H1 (cell line): ENCODE data around the gene PEX5L. TPM values are rescaled to one million over a fixed set of nuclear protein-coding genes. Genes with fewer than 3 reads are reported as not detected.

Source experiments
- CTCF ChIA-PET: fragments of 300-600 bp; sonication (Branson Sonifier 250); formaldehyde crosslinking; loops from one replicate; lab custom pipeline; 2021; ENCODE audit not compliant: partially characterized antibody; lab: Charles Lee
- POLR2A ChIA-PET: fragments of 300-600 bp; sonication (Branson Sonifier 250); formaldehyde crosslinking; loops from one replicate; lab custom pipeline; 2021; ENCODE audit warnings: inconsistent platforms; ENCODE audit not compliant: partially characterized antibody; lab: Charles Lee
- DNase-seq, 2 experiments: peaks; one replicate each; pipeline versions ENCODE4 v3.0.0 to v3.0.0-alpha.2; 2010 to 2022; ENCODE audit warnings: low spot score in 2 of 2, low read depth in 1 of 2, mixed read lengths in 1 of 2
- FAIRE-seq: peaks from 2 replicates; lab custom pipeline; 2011; peaks lifted over from hg19 to GRCh38; lab: Jason Lieb, UNC
- H2AFZ ChIP-seq: 2 replicates; pipeline ENCODE4 v1.8.1; 2012; ENCODE audit warnings: low read length, inconsistent platforms
- H2AK5ac ChIP-seq: 2 replicates; pipeline ENCODE4 v1.6.1; 2013; ENCODE audit warnings: low read depth, low read length
- H2BK120ac ChIP-seq: replicated peaks from 2 replicates; pipeline ENCODE3; 2013; ENCODE audit warnings: low read depth, low read length, inconsistent platforms
- H2BK12ac ChIP-seq: 2 replicates; pipeline ENCODE4 v1.6.1; 2013; ENCODE audit warnings: low read depth, low read length
- H2BK15ac ChIP-seq: 2 replicates; pipeline ENCODE4 v1.6.1; 2013; ENCODE audit warnings: low read length
- H2BK20ac ChIP-seq: 2 replicates; pipeline ENCODE4 v1.6.1; 2013; ENCODE audit warnings: low read length
- H2BK5ac ChIP-seq: 2 replicates; pipeline ENCODE4 v1.6.1; 2013; ENCODE audit warnings: low read depth, low read length
- H3K14ac ChIP-seq: 2 replicates; pipeline ENCODE4 v1.6.1; 2013; ENCODE audit warnings: inconsistent platforms; ENCODE audit not compliant: insufficient read length
- H3K18ac ChIP-seq: 2 replicates; pipeline ENCODE4 v1.6.1; 2013; ENCODE audit warnings: low read length; ENCODE audit errors: extremely low read depth
- H3K23ac ChIP-seq: 2 replicates; pipeline ENCODE4 v1.6.1; 2013; ENCODE audit warnings: inconsistent platforms; ENCODE audit not compliant: insufficient read length
- H3K23me2 ChIP-seq: 2 replicates; pipeline ENCODE4 v1.6.1; 2013; ENCODE audit warnings: low read depth, low read length
- H3K27ac ChIP-seq: 2 replicates; pipeline ENCODE4 v1.6.1; 2011; ENCODE audit warnings: low read depth, low read length, inconsistent platforms
- H3K27me3 ChIP-seq, 4 experiments: replicated peaks in 1 of 4; 1 replicate in 1 of 4; 2 replicates in 3 of 4; pipeline versions ENCODE4 v1.6.1 to v1.8.1; 2011 to 2013; ENCODE audit warnings: low read length in 3 of 4, mild to moderate bottlenecking in 3 of 4, inconsistent platforms in 2 of 4, mixed read lengths in 2 of 4, moderate library complexity in 1 of 4; ENCODE audit not compliant: control insufficient read depth in 3 of 4, insufficient read depth in 3 of 4; ENCODE audit errors: extremely low read depth in 1 of 4
- H3K36me3 ChIP-seq, 4 experiments: 2 replicates each; pipeline versions ENCODE4 v1.6.1 to v1.8.1; 2011 to 2013; ENCODE audit warnings: mild to moderate bottlenecking in 4 of 4, low read length in 3 of 4, moderate library complexity in 2 of 4, control low read depth in 1 of 4, inconsistent platforms in 1 of 4; ENCODE audit not compliant: insufficient read depth in 4 of 4, control insufficient read depth in 2 of 4
- H3K4ac ChIP-seq: replicated peaks from 2 replicates; pipeline ENCODE3; 2013; ENCODE audit warnings: low read length, low read depth, mixed read lengths, inconsistent platforms; ENCODE audit not compliant: insufficient read length
- H3K4me1 ChIP-seq, 4 experiments: replicated peaks in 1 of 4; 1 replicate in 1 of 4; 2 replicates in 3 of 4; pipeline versions ENCODE4 v1.6.1 to v1.8.1; 2011 to 2013; ENCODE audit warnings: low read length in 3 of 4, inconsistent platforms in 2 of 4, mixed read lengths in 1 of 4; ENCODE audit not compliant: insufficient read depth in 4 of 4, control insufficient read depth in 3 of 4
- H3K4me2 ChIP-seq, 2 experiments: 2 replicates each; pipeline versions ENCODE4 v1.6.1 to v1.8.1; 2011 to 2013; ENCODE audit warnings: low read depth in 2 of 2, low read length in 2 of 2, control low read depth in 1 of 2, inconsistent platforms in 1 of 2, mild to moderate bottlenecking in 1 of 2; ENCODE audit not compliant: insufficient read depth in 1 of 2
- H3K4me3 ChIP-seq, 4 experiments: fragments of 200-600, 300-600 bp in 1 of 4; sonication (generic), shearing (Covaris generic), sonication (Bioruptor Twin) in 1 of 4; 2 replicates each; pipeline versions ENCODE4 v1.5.1 to v1.8.1; 2011 to 2016; ENCODE audit warnings: low read length in 4 of 4, low read depth in 3 of 4, control low read depth in 2 of 4, inconsistent platforms in 2 of 4, mild to moderate bottlenecking in 2 of 4, mixed read lengths in 1 of 4, moderate library complexity in 1 of 4; ENCODE audit not compliant: insufficient read depth in 2 of 4; ENCODE audit errors: extremely low read depth in 1 of 4
- H3K56ac ChIP-seq: replicated peaks from 2 replicates; pipeline ENCODE3; 2013; ENCODE audit warnings: low read depth, mild to moderate bottlenecking, mixed read lengths, low read length, inconsistent platforms; ENCODE audit not compliant: insufficient read length
- H3K79me1 ChIP-seq: 2 replicates; pipeline ENCODE4 v1.6.1; 2013; ENCODE audit warnings: low read depth, low read length, control low read depth
- H3K79me2 ChIP-seq, 2 experiments: 2 replicates each; pipeline versions ENCODE4 v1.6.1 to v1.8.1; 2012 to 2013; ENCODE audit warnings: low read length in 2 of 2, mild to moderate bottlenecking in 2 of 2, inconsistent platforms in 1 of 2; ENCODE audit not compliant: insufficient read depth in 2 of 2, control insufficient read depth in 1 of 2
- H3K9ac ChIP-seq, 4 experiments: replicated peaks in 1 of 4; 1 replicate in 1 of 4; 2 replicates in 3 of 4; pipeline versions ENCODE4 v1.6.1 to v1.8.1; 2011 to 2013; ENCODE audit warnings: low read depth in 3 of 4, low read length in 3 of 4, control low read depth in 2 of 4, mild to moderate bottlenecking in 2 of 4, moderate library complexity in 2 of 4, inconsistent platforms in 1 of 4; ENCODE audit errors: extremely low read depth in 1 of 4
- H3K9me3 ChIP-seq, 2 experiments: 2 replicates each; pipeline versions ENCODE4 v1.6.1 to v1.8.1; 2012 to 2013; ENCODE audit warnings: mild to moderate bottlenecking in 2 of 2, moderate library complexity in 2 of 2, control low read depth in 1 of 2, inconsistent platforms in 1 of 2, low read depth in 1 of 2, low read length in 1 of 2, mixed read lengths in 1 of 2; ENCODE audit not compliant: insufficient read depth in 2 of 2
- H4K20me1 ChIP-seq, 2 experiments: replicated peaks in 1 of 2; 2 replicates each; pipeline versions ENCODE3 to v1.8.1; 2011 to 2013; ENCODE audit warnings: inconsistent platforms in 2 of 2, low read length in 2 of 2, mild to moderate bottlenecking in 1 of 2; ENCODE audit not compliant: insufficient read depth in 2 of 2, control insufficient read depth in 1 of 2
- H4K5ac ChIP-seq: 2 replicates; pipeline ENCODE4 v1.6.1; 2013; ENCODE audit warnings: low read length, low read depth, mixed read lengths, inconsistent platforms; ENCODE audit not compliant: insufficient read length
- H4K8ac ChIP-seq: 2 replicates; pipeline ENCODE4 v1.8.0; 2013; ENCODE audit warnings: mild to moderate bottlenecking, moderate library complexity, low read length, inconsistent platforms; ENCODE audit not compliant: insufficient read depth; ENCODE audit errors: extremely low read depth
- H4K91ac ChIP-seq: replicated peaks from 2 replicates; pipeline ENCODE3; 2013; ENCODE audit warnings: low read length, mixed read lengths, inconsistent platforms; ENCODE audit not compliant: insufficient read length
- ASH2L ChIP-seq: fragments of 200-600, 300-600 bp; sonication (generic); IDR thresholded peaks from one replicate; pipeline ENCODE4 v1.7.1; 2017; ENCODE audit warnings: low read length
- BRCA1 ChIP-seq: IDR thresholded peaks from 2 replicates; pipeline ENCODE4 v1.6.1; 2012; ENCODE audit warnings: low read depth, low read length, improper control_type of control experiment
- CTBP2 ChIP-seq: IDR thresholded peaks from 2 replicates; pipeline ENCODE4 v1.7.0; 2011; ENCODE audit warnings: borderline replicate concordance, mild to moderate bottlenecking, moderate library complexity, mixed read lengths, low read length; ENCODE audit not compliant: insufficient read depth, insufficient read length
- E2F6 ChIP-seq: IDR thresholded peaks from 2 replicates; pipeline ENCODE4 v1.6.1; 2012; ENCODE audit warnings: inconsistent platforms
- JUND ChIP-seq: IDR thresholded peaks from 2 replicates; pipeline ENCODE4 v1.6.1; 2011; ENCODE audit warnings: mild to moderate bottlenecking, improper control_type of control experiment, low read length
- KDM4A ChIP-seq: IDR thresholded peaks from one replicate; pipeline ENCODE4 v1.7.1; 2012; ENCODE audit warnings: low read depth, mild to moderate bottlenecking, moderate library complexity, low read length, inconsistent platforms; ENCODE audit not compliant: severe bottlenecking
- SP1 ChIP-seq: IDR thresholded peaks from 2 replicates; pipeline ENCODE4 v1.6.1; 2011; ENCODE audit warnings: low read depth, low read length
- SP2 ChIP-seq: IDR thresholded peaks from 2 replicates; pipeline ENCODE4 v1.6.1; 2012; ENCODE audit warnings: mild to moderate bottlenecking, low read length, inconsistent platforms
- WGBS, 2 experiments: shearing (Covaris generic) in 1 of 2; methylation state at CpG; one replicate each; pipeline versions ENCODE4 v1.1.6 to v1.1.7; 2013 to 2015; ENCODE audit warnings: low lambda C conversion rate in 2 of 2, mixed read lengths in 2 of 2, inconsistent platforms in 1 of 2, low coverage in 1 of 2, missing lambda C conversion rate in 1 of 2; ENCODE audit not compliant: insufficient replicate concordance in 2 of 2, insufficient coverage in 1 of 2, insufficient read length in 1 of 2; ENCODE audit errors: extremely low coverage in 1 of 2, missing lambda C conversion rate in 1 of 2; 5-methylcytosine and 5-hydroxymethylcytosine counted together
- polyA plus RNA-seq, 7 experiments: library from polyadenylated mRNA; depleted of rRNA in 3 of 7; stranded (reverse) in 5 of 7; unstranded in 2 of 7; fragments of >200 nt in 5 of 7; fragments of 200-250 nt in 2 of 7; gene quantifications; 1 replicate in 5 of 7; 2 replicates in 1 of 7; 4 replicates in 1 of 7; pipeline versions ENCODE4 v1.2.1 to v1.2.3, GENCODE V29; 2011 to 2013; ENCODE audit warnings: missing spikeins in 2 of 7, mixed read lengths in 2 of 7
- total RNA-seq: library from RNA; stranded (reverse); fragmentation: NEBNext Ultra II Directional; extraction: Animal tissue kit (Norgen Biotek cat#: 25700); gene quantifications from 2 replicates; pipeline ENCODE4 v1.2.1, GENCODE V29; 2021

PEX5L gene
- total and polyA plus RNA-seq, 2 of the 8 experiments (the other 6 are each of a cell fraction or from before 2014, with no cell fraction given) = 0.80 to 4.2 TPM

GRCh38 chr3:179801856-179802255 lies 234.9 kb downstream of the PEX5L start:
- H4K8ac ChIP-seq = no peak overlapping the region
- no peak overlapping the region for H2BK15ac ChIP-seq
- no peak overlapping the region for H2BK5ac ChIP-seq
- H3K56ac ChIP-seq = no peak overlapping the region
- H3K23ac ChIP-seq = no peak overlapping the region
- no peaks in the 10 kb centered on the region for H3K79me1 ChIP-seq
- CTCF ChIA-PET = interaction anchor here (3.5 kb wide), 1 partner anchor 10 kb away, joined by 29 read pairs; no protein-coding TSS in a partner anchor
- DNase-seq = no peak
- no peaks in the 10 kb centered on the region for H3K23me2 ChIP-seq
- no peak overlapping the region for H3K27ac ChIP-seq
- H2AFZ ChIP-seq = no peak overlapping the region
- no peaks in the 10 kb centered on the region for H3K9me3 ChIP-seq
- no peaks in the 10 kb centered on the region for H3K27me3 ChIP-seq
- no peak for TF ChIP-seq CTBP2
- no peak for TF ChIP-seq SP1
- no peak for TF ChIP-seq E2F6
- TF ChIP-seq JUND = no peak
- TF ChIP-seq ASH2L = no peak
- TF ChIP-seq BRCA1 = no peak
- no peak for TF ChIP-seq SP2
- TF ChIP-seq KDM4A = no peak
- H3K4me3 ChIP-seq = no peak overlapping the region
- H2BK12ac ChIP-seq = no peak overlapping the region
- H3K14ac ChIP-seq = no peak overlapping the region
- no peak overlapping the region for H4K5ac ChIP-seq
- no peak overlapping the region for H3K18ac ChIP-seq
- H2AK5ac ChIP-seq = no peak overlapping the region
- no peak overlapping the region for H2BK20ac ChIP-seq
- no peaks in the 10 kb centered on the region for H3K4me1 ChIP-seq
- no peaks in the 10 kb centered on the region for H3K36me3 ChIP-seq
- H3K79me2 ChIP-seq = no peaks in the 10 kb centered on the region
- no peak overlapping the region for H4K91ac ChIP-seq
- no peak for FAIRE-seq
- H2BK120ac ChIP-seq = no peak overlapping the region
- H3K4ac ChIP-seq = no peak overlapping the region
- H3K9ac ChIP-seq = no peak overlapping the region
- WGBS, 2 experiments = 92% methylated on average over 4 of the region's 4 CpGs; no CpG with 5 or more reads in 1 of the 2 experiments
- H4K20me1 ChIP-seq = no peaks in the 10 kb centered on the region
- no peak overlapping the region for H3K4me2 ChIP-seq
- POLR2A ChIA-PET = no interaction called here
